CD4-positive, alpha-beta T cell treated with Interferon gamma for 1 hour (primary cell): Measurements from ENCODE around the gene SYPL1.

Experiments used
- DNase-seq: peaks from one replicate; pipeline ENCODE4 v3.0.0-alpha.2; 2020

SYPL1 gene

DNA sequence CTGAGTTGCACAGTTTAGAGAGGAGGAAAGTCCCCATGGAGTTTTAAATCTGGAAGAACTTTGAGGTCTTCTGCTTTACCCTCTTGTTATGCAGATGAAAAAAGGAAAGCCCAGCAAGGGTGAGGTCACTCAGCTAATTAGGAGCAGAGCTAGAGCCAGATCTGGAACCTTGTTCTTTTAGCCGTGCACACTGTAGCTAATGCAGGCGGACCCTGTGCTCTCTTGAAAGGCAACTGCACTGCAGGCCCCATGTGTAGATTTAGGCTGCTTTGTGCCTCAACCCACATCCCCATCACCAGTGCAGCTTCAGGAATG is 63.4 kb downstream of the SYPL1 start:
- DNase-seq, result no peak

DNA sequence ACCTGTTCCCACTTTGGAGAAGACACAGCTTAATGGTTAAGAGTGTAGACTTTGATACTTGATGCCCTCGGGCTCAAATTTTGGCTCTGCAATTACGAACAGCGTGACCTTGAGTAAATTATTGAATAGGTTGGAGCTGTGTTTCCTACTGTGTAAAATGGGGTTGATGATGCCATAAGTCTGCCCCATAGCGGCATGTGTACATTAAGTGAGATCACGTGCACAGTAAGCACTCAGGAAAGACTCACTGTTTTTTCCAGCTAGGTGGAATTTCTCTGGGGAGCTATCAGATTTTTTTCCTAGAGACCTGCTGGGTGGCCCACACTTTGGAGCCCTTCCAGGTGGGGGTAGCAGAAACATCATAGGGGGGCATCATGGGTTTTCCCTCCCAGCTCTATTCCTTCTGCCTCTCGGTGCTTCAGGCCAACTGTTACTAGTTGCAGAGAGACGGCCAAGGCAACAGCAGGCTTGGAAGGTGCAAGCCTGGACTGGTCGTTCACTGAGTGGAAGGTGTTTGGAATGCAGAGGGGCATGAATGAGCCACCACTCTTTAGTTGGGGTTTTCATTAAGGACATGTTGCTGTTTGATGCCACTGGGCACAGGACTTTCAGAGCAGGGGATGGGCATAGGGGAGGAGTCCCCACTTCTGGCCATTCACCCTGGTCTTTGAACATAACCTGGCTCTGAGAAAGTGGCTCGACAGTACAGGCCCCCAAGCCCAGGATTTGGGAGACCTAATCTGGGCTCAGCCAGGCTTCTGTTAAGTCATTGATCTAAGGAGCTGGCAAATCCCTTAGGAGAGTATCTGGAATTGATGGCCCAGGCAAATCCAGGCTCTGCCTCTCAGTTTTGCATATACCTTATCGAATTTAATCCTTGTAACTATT is 64.0 kb downstream of the SYPL1 start:
- no peak for DNase-seq

DNA sequence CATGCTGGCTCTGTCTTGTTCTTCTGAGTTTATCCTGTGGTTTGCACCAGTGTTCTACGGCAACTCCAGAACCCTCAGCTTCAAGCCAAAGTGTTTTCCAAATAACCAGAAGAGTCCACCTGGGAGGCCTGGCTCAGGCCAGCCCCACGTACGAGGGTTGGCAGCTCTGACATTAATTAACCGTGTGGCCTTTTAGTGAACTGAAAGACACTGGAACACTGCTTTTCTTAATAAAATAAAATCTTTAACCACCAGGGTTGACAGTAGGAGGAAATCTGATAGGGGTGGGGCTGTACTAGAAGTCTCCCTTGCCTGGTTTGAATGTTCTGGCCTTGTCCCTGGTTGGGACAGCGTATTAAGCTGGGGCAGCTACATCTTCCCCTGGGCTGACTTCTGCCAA is 64.9 kb downstream of the SYPL1 start:
- no peak for DNase-seq

GRCh38 chr7:106045586-106045985 is 66.5 kb downstream of the SYPL1 start:
- no peak for DNase-seq

- no peak for DNase-seq
These were observed 67.0 kb downstream of the SYPL1 start for GRCh38 chr7:106045139-106045538.

GRCh38 chr7:106042196-106042611 is 69.9 kb downstream of the SYPL1 start:
- no peak for DNase-seq

GRCh38 chr7:106041140-106041717 is 70.9 kb downstream of the SYPL1 start:
- peak; percentile 29 for DNase-seq
